ENCODE data around the gene EPN2.
A peak's percentile ranks its signal among the peaks of the same experiment; 100 is the strongest.

EPN2 gene

GRCh38 chr17:19291646-19292376, 54.6 kb downstream of the EPN2 start:
- DNase-seq (ENCODE audit: low read depth in 4 of 4, low spot score in 1 of 4), result no peak

GRCh38 chr17:19292377-19292711, 55.2 kb downstream of the EPN2 start:
- no peak for DNase-seq (ENCODE audit: low read depth in 4 of 4, low spot score in 1 of 4)

- DNase-seq (ENCODE audit: low read depth in 4 of 4, low spot score in 1 of 4), result no peak
Measured at GRCh38 chr17:19294443-19294842, 57.3 kb downstream of the EPN2 start.

- no peak for DNase-seq (ENCODE audit: low read depth in 4 of 4, low spot score in 1 of 4)
Measured at GRCh38 chr17:19295473-19296135, 58.4 kb downstream of the EPN2 start.

GRCh38 chr17:19296786-19297778, 59.9 kb downstream of the EPN2 start:
- no peak for DNase-seq (ENCODE audit: low read depth in 4 of 4, low spot score in 1 of 4)

- DNase-seq (ENCODE audit: low read depth in 4 of 4, low spot score in 1 of 4), result no peak
Measured at GRCh38 chr17:19298569-19299213, 61.5 kb downstream of the EPN2 start.

- DNase-seq (ENCODE audit: low read depth in 4 of 4, low spot score in 1 of 4), result no peak
Measured at GRCh38 chr17:19299214-19299747, 62.1 kb downstream of the EPN2 start.

- DNase-seq (ENCODE audit: low read depth in 4 of 4, low spot score in 1 of 4), result no peak
Measured at GRCh38 chr17:19299866-19300265, 62.7 kb downstream of the EPN2 start.

GRCh38 chr17:19301274-19301951, 64.2 kb downstream of the EPN2 start:
- DNase-seq (ENCODE audit: low read depth in 4 of 4, low spot score in 1 of 4), result no peak

GRCh38 chr17:19301973-19302372, 64.8 kb downstream of the EPN2 start:
- DNase-seq (ENCODE audit: low read depth in 4 of 4, low spot score in 1 of 4), result no peak

GRCh38 chr17:19302791-19303331, 65.7 kb downstream of the EPN2 start:
- no peak for DNase-seq (ENCODE audit: low read depth in 4 of 4, low spot score in 1 of 4)

GRCh38 chr17:19303367-19303776, 66.2 kb downstream of the EPN2 start:
- DNase-seq (ENCODE audit: low read depth in 4 of 4, low spot score in 1 of 4), result no peak

GRCh38 chr17:19304209-19304608, 67.0 kb downstream of the EPN2 start:
- DNase-seq (ENCODE audit: low read depth in 4 of 4, low spot score in 1 of 4), result no peak

GRCh38 chr17:19304751-19305150, 67.6 kb downstream of the EPN2 start:
- no peak for DNase-seq (ENCODE audit: low read depth in 4 of 4, low spot score in 1 of 4)

GRCh38 chr17:19305256-19305655, 68.1 kb downstream of the EPN2 start:
- no peak for DNase-seq (ENCODE audit: low read depth in 4 of 4, low spot score in 1 of 4)

GRCh38 chr17:19305761-19306159, 68.6 kb downstream of the EPN2 start:
- DNase-seq (ENCODE audit: low read depth in 4 of 4, low spot score in 1 of 4), result no peak

GRCh38 chr17:19306160-19307111, 69.3 kb downstream of the EPN2 start:
- peak in 2 of 4 experiments; percentile 4 to 7 for DNase-seq (ENCODE audit: low read depth in 4 of 4, low spot score in 1 of 4)

- DNase-seq (ENCODE audit: low read depth in 4 of 4, low spot score in 1 of 4), result no peak
Measured at GRCh38 chr17:19307521-19307920, 70.4 kb downstream of the EPN2 start.

GRCh38 chr17:19308398-19308797, 71.2 kb downstream of the EPN2 start:
- DNase-seq (ENCODE audit: low read depth in 4 of 4, low spot score in 1 of 4), result no peak
